Type B pancreatic cell (in vitro differentiated cells): ENCODE data around the gene PLEKHG4B. TPM values are rescaled to one million over a fixed set of nuclear protein-coding genes. Genes with fewer than 3 reads are reported as not detected.
"Not testable (repeated sequence)": the region's sequence is repeated elsewhere in the genome, so short reads cannot be mapped to it uniquely, and the experiment has no call there.

Experiments
- DNase-seq: peaks from one replicate; pipeline ENCODE4 v3.0.0; 2021; ENCODE audit warnings: mixed read lengths; ENCODE audit not compliant: unreplicated experiment; ENCODE audit errors: extremely low spot score
- H3K27ac Mint-ChIP-seq: 2 replicates; pipeline ENCODE4 v1.8.0; 2021; ENCODE audit warnings: mild to moderate bottlenecking, mixed read lengths
- H3K27me3 Mint-ChIP-seq: 2 replicates; pipeline ENCODE4 v1.8.0; 2021; ENCODE audit warnings: mixed read lengths
- H3K36me3 Mint-ChIP-seq: 2 replicates; pipeline ENCODE4 v1.8.0; 2021; ENCODE audit warnings: mixed read lengths
- H3K4me1 Mint-ChIP-seq: one replicate; pipeline ENCODE4 v1.8.0; 2021; ENCODE audit warnings: mixed read lengths; ENCODE audit not compliant: unreplicated experiment
- H3K4me3 Mint-ChIP-seq: 2 replicates; pipeline ENCODE4 v1.8.0; 2021; ENCODE audit warnings: mild to moderate bottlenecking, mixed read lengths
- H3K9me3 Mint-ChIP-seq: 2 replicates; pipeline ENCODE4 v1.8.0; 2021; ENCODE audit warnings: mixed read lengths
- CTCF ChIP-seq: fragments of 200-600 bp; sonication (generic); conservative IDR thresholded peaks from 2 replicates; pipeline ENCODE4 v1.5.0; 2021; ENCODE audit warnings: antibody characterized with exemption, mild to moderate bottlenecking
- total RNA-seq: library from RNA; stranded (reverse); gene quantifications from 2 replicates; pipeline ENCODE4 v1.2.1, GENCODE V29; 2021; ENCODE audit warnings: low replicate concordance

The PLEKHG4B gene
- total RNA-seq, 1 donor from 2014 or later = 32.8 TPM

- TF ChIP-seq CTCF = no peak
- Mint-ChIP-seq H3K4me3 (no peak overlapping the region), H3K27me3 (no peaks in the 10 kb centered on the region), H3K36me3 (peaks cover 8% of the 10 kb centered on the region), H3K27ac (peak overlapping the region; percentile 4), H3K9me3 (no peaks in the 10 kb centered on the region), H3K4me1 (peaks cover 12% of the 10 kb centered on the region)
- DNase-seq = no peak
Observed at GRCh38 chr5:207599-207998, 115.6 kb downstream of the PLEKHG4B start.

GRCh38 chr5:208449-209114 is 116.6 kb downstream of the PLEKHG4B start:
- no peak for TF ChIP-seq CTCF

GRCh38 chr5:213803-214395 is 121.9 kb downstream of the PLEKHG4B start:
- no peaks in the 10 kb centered on the region for H3K27me3 Mint-ChIP-seq
- TF ChIP-seq CTCF = no peak
- H3K36me3 Mint-ChIP-seq = peaks cover 12% of the 10 kb centered on the region
- DNase-seq = no peak
- H3K9me3 Mint-ChIP-seq = no peaks in the 10 kb centered on the region
- no peak overlapping the region for H3K4me3 Mint-ChIP-seq
- peaks cover 22% of the 10 kb centered on the region for H3K4me1 Mint-ChIP-seq
- no peak overlapping the region for H3K27ac Mint-ChIP-seq

More at GRCh38 chr5:208449-209114, 116.6 kb downstream of the PLEKHG4B start:
- no peak for DNase-seq
- H3K9me3 Mint-ChIP-seq = no peaks in the 10 kb centered on the region
- no peak overlapping the region for H3K27ac Mint-ChIP-seq
- H3K36me3 Mint-ChIP-seq = peaks cover 7% of the 10 kb centered on the region
- peaks cover 12% of the 10 kb centered on the region for H3K4me1 Mint-ChIP-seq
- no peak overlapping the region for H3K4me3 Mint-ChIP-seq
- H3K27me3 Mint-ChIP-seq = no peaks in the 10 kb centered on the region

GRCh38 chr5:215256-215655 is 123.3 kb downstream of the PLEKHG4B start:
- not testable (repeated sequence) for H3K27me3 Mint-ChIP-seq, H3K9me3 Mint-ChIP-seq, DNase-seq
- peak overlapping the region; percentile 11 for H3K27ac Mint-ChIP-seq
- H3K4me3 Mint-ChIP-seq = peak overlapping the region; percentile 41
- H3K36me3 Mint-ChIP-seq = peaks cover 12% of the 10 kb centered on the region
- H3K4me1 Mint-ChIP-seq = peaks cover 28% of the 10 kb centered on the region

- H3K27me3 Mint-ChIP-seq, H3K27ac Mint-ChIP-seq, DNase-seq, H3K9me3 Mint-ChIP-seq: not testable (repeated sequence)
- peak overlapping the region; percentile 40 for H3K4me3 Mint-ChIP-seq
- peaks cover 32% of the 10 kb centered on the region for H3K4me1 Mint-ChIP-seq
- peaks cover 12% of the 10 kb centered on the region for H3K36me3 Mint-ChIP-seq
Observed at GRCh38 chr5:216076-216475, 124.1 kb downstream of the PLEKHG4B start.

GRCh38 chr5:217494-218456 is 125.8 kb downstream of the PLEKHG4B start, which contains the start of the genes CCDC127 and SDHA:
CCDC127 (minus strand) TSS chr5:218153; CDS start chr5:216849, 1,304 bp downstream.
SDHA (plus strand) TSS chr5:218320; CDS start chr5:218356, 36 bp downstream.
- peak within 1 kb of the TSS; percentile 97 for H3K4me3 Mint-ChIP-seq
- not testable (repeated sequence) for H3K27me3 Mint-ChIP-seq, H3K9me3 Mint-ChIP-seq
- H3K27ac Mint-ChIP-seq = peak within 1 kb of the TSS; percentile 87
- DNase-seq = peak; percentile 100
- peak; percentile 42 for TF ChIP-seq CTCF
- H3K4me1 Mint-ChIP-seq = peaks cover 39% of the 10 kb centered on the region
- H3K36me3 Mint-ChIP-seq = peaks cover 12% of the 10 kb centered on the region
